Panc1 (cell line): ENCODE data around the gene RGS21.

Source experiments
- CTCF ChIP-seq: fragments of 450-650 bp; IDR thresholded peaks from 2 replicates; pipeline ENCODE4 v1.5.1; 2017; ENCODE audit warnings: mild to moderate bottlenecking
- POLR2AphosphoS5 ChIP-seq: IDR thresholded peaks from 2 replicates; pipeline ENCODE4 v1.6.1; 2012; ENCODE audit warnings: mild to moderate bottlenecking, low read depth, low read length, moderate library complexity
- REST ChIP-seq, 2 experiments: IDR thresholded peaks; 2 replicates each; pipeline ENCODE4 v1.6.1; 2011 to 2012; ENCODE audit warnings: low read depth in 2 of 2, control low read depth in 1 of 2, low read length in 1 of 2, mild to moderate bottlenecking in 1 of 2, moderate library complexity in 1 of 2; ENCODE audit not compliant: insufficient read depth in 1 of 2
- SIN3A ChIP-seq: IDR thresholded peaks from 2 replicates; pipeline ENCODE4 v1.6.1; 2012; ENCODE audit warnings: low read depth, mild to moderate bottlenecking, low read length, moderate library complexity, borderline replicate concordance; ENCODE audit not compliant: insufficient read depth
- TCF7L2 ChIP-seq: IDR thresholded peaks from 2 replicates; pipeline ENCODE4 v1.6.1; 2011; ENCODE audit warnings: mild to moderate bottlenecking, low read depth, low read length, inconsistent platforms

GRCh38 chr1:192343344-192343743 is 26.6 kb downstream of the RGS21 start:
- TF ChIP-seq CTCF (no peak), POLR2AphosphoS5 (no peak), SIN3A (no peak), REST (IDR thresholded peaks at IDR 0.05; ENCODE audit: insufficient read depth in 1 of 2, low read depth in 2 of 2, low read length in 1 of 2) (no peak), TCF7L2 (no peak)
